HEK293T (cell line): ENCODE measurements around the gene AMOT.
A peak's percentile ranks its signal among the peaks of the same experiment; 100 is the strongest.

Experiments used
- CTCF ChIA-PET: fragments of 350-600 bp; formaldehyde crosslinking; extraction: SDS; loops from one replicate; lab custom pipeline; 2021; ENCODE audit warnings: antibody characterized with exemption, inconsistent platforms; lab: Yijun Ruan, JAX
- POLR2A ChIA-PET: fragments of 350-600 bp; formaldehyde crosslinking; extraction: SDS; loops from one replicate; lab custom pipeline; 2020; ENCODE audit warnings: antibody characterized with exemption, inconsistent platforms; lab: Yijun Ruan, JAX
- DNase-seq: peaks from one replicate; pipeline ENCODE4 v3.0.0; 2012; ENCODE audit warnings: mixed read lengths; ENCODE audit errors: extremely low spot score
- ARNT ChIP-seq: fragments of 450-650 bp; IDR thresholded peaks from 2 replicates; pipeline ENCODE4 v1.6.1; 2017; ENCODE audit warnings: mild to moderate bottlenecking
- BHLHE40 ChIP-seq: fragments of 450-650 bp; IDR thresholded peaks from 2 replicates; pipeline ENCODE4 v1.6.1; 2016; ENCODE audit warnings: mild to moderate bottlenecking, moderate library complexity, borderline replicate concordance
- CTBP1 ChIP-seq: fragments of 450-650 bp; IDR thresholded peaks from 2 replicates; pipeline ENCODE4 v1.6.1; 2016; ENCODE audit warnings: borderline replicate concordance
- ELF4 ChIP-seq: fragments of 450-650 bp; IDR thresholded peaks from 2 replicates; pipeline ENCODE4 v1.6.1; 2017; ENCODE audit warnings: antibody characterized with exemption
- FOXA1 ChIP-seq: fragments of 450-650 bp; IDR thresholded peaks from 2 replicates; pipeline ENCODE4 v1.6.1; 2016; ENCODE audit warnings: mild to moderate bottlenecking
- FOXK2 ChIP-seq: fragments of 450-650 bp; IDR thresholded peaks from 2 replicates; pipeline ENCODE4 v1.6.1; 2016; ENCODE audit warnings: mild to moderate bottlenecking
- FOXM1 ChIP-seq: fragments of 450-650 bp; IDR thresholded peaks from 2 replicates; pipeline ENCODE4 v1.6.1; 2017; ENCODE audit warnings: mild to moderate bottlenecking, borderline replicate concordance
- HDGF ChIP-seq: fragments of 450-650 bp; IDR thresholded peaks from 2 replicates; pipeline ENCODE4 v1.6.1; 2017; ENCODE audit warnings: antibody characterized with exemption, borderline replicate concordance
- L3MBTL2 ChIP-seq: fragments of 450-650 bp; conservative IDR thresholded peaks from 2 replicates; pipeline ENCODE4 v1.6.1; 2016; ENCODE audit warnings: mild to moderate bottlenecking
- LEF1 ChIP-seq: fragments of 450-650 bp; IDR thresholded peaks from 2 replicates; pipeline ENCODE4 v1.6.1; 2017; ENCODE audit warnings: mild to moderate bottlenecking, borderline replicate concordance
- NFRKB ChIP-seq: fragments of 450-650 bp; IDR thresholded peaks from 2 replicates; pipeline ENCODE4 v1.6.1; 2016; ENCODE audit warnings: mild to moderate bottlenecking, moderate library complexity
- SP1 ChIP-seq: fragments of 450-650 bp; IDR thresholded peaks from 2 replicates; pipeline ENCODE4 v1.6.1; 2017
- SUZ12 ChIP-seq: fragments of 450-650 bp; IDR thresholded peaks from 2 replicates; pipeline ENCODE4 v1.6.1; 2016; ENCODE audit warnings: mild to moderate bottlenecking
- TARDBP ChIP-seq: fragments of 450-650 bp; IDR thresholded peaks from 2 replicates; pipeline ENCODE4 v1.6.1; 2016
- ZNF384 ChIP-seq: fragments of 450-650 bp; IDR thresholded peaks from 2 replicates; pipeline ENCODE4 v1.6.1; 2016
- TF ChIP-seq, protein P1 (sequence below): fragments of 450-650 bp; IDR thresholded peaks from 2 replicates; pipeline ENCODE4 v1.6.1; 2016

The AMOT gene

DNA sequence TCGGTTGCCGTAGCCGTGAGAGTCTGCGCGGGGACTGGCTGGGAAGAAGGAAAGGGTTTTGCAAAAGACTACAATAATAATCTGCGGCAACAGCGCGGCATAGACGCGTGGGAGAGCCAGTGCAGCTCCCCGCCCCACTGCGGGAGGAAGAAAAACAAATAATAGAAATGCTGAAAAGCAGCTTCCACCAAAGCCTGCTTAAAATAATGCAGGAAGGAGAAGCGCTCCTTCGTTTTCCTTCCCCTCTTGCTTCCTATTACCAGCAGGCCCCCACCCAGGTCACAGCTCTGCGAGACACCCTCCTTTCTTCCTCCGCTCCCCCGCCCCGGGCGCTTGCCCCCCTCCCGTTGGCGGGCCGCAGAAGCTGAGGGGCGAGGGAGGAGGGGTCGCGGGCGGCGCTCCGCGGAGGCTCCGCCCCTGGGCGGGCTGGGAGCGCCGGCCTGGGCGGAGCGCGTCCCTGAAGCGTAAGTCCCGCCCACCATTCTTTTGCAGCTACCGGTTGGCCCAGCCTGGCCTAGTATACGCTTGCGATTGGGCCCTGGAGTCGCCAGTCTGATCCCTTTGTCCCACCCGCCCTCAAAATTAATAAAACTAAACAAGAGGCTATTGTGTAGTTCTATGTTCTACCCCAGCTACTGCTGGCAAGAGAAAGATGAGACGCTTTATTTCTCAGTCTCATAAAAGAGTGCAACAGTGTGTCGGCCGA lies 636 bp upstream of the AMOT start:
- ChIA-PET CTCF (interaction anchor here (1.2 kb wide), 1 partner anchor 10 kb away, joined by 4 read pairs; no protein-coding TSS in a partner anchor), POLR2A (interaction anchor here (0.6 to 6.4 kb wide), 10 partner anchors 9 to 1822 kb away, joined by 3 to 52 read pairs (median 5); no protein-coding TSS in a partner anchor)
- TF ChIP-seq NFRKB: no peak
- peak; percentile 71; the same call in 1 of the 2 replicates for TF ChIP-seq FOXM1
- TF ChIP-seq SP1: no peak
- TF ChIP-seq L3MBTL2: no peak
- TF ChIP-seq ZNF384: no peak
- peak; percentile 50; the same call in 1 of the 2 replicates for TF ChIP-seq TARDBP
- TF ChIP-seq, protein P1, sequence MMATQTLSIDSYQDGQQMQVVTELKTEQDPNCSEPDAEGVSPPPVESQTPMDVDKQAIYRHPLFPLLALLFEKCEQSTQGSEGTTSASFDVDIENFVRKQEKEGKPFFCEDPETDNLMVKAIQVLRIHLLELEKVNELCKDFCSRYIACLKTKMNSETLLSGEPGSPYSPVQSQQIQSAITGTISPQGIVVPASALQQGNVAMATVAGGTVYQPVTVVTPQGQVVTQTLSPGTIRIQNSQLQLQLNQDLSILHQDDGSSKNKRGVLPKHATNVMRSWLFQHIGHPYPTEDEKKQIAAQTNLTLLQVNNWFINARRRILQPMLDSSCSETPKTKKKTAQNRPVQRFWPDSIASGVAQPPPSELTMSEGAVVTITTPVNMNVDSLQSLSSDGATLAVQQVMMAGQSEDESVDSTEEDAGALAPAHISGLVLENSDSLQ: peak; percentile 98
- TF ChIP-seq BHLHE40: no peak
- peak; percentile 96 for DNase-seq

DNA sequence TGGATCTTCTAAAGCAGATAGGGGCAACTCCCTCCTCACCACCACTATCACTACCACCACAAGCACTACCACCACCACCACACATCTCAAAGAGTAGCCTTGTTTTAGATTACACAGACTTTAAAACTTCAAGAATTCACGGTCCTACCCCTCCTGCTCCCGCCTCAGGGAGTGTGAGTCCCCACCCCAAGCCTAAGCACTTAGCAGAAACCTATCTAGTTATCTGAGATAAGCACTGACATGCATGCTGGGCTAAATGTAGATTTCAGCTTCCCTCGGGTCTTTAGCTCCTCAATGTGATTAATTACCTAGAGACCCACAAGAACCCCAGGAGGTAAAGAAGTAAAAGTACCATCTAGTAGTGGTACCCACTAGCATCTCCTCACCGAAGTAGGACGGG lies 775 bp downstream of the AMOT start:
- POLR2A ChIA-PET: interaction anchor here (6.4 kb wide), 1 partner anchor 11 kb away, joined by 52 read pairs; no protein-coding TSS in a partner anchor
- TF ChIP-seq ARNT: no peak
- TF ChIP-seq BHLHE40: no peak
- TF ChIP-seq ZNF384: no peak
- TF ChIP-seq SUZ12: no peak
- no peak for TF ChIP-seq LEF1
- no peak for TF ChIP-seq L3MBTL2
- TF ChIP-seq, protein P1: no peak

DNA sequence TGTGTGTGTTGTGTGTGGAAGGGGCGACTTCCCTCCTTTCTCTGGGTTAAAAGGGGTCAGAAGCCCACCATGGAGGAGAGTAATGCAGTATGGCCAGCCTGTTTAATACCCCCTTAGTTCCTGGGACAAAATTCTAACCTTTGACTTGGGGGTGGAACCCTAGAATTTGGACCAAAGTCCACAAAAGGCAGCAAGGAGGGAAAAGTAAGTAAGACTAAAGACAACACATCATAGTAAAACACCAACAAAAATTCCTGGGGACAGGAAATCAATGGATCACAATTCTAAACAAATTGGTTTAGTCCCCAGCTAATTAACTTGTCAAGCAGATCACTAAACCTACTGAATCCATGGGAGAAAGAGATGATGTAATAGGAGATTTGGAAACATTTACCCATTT lies 3.1 kb downstream of the AMOT start:
- DNase-seq: no peak
- TF ChIP-seq, protein P1: no peak; the same call in 1 of the 2 replicates
- no peak for TF ChIP-seq FOXM1
- no peak for TF ChIP-seq LEF1
- TF ChIP-seq L3MBTL2: no peak
- TF ChIP-seq FOXK2: no peak
- TF ChIP-seq FOXA1: no peak
- no peak for TF ChIP-seq ARNT
- TF ChIP-seq HDGF: no peak
- ChIA-PET POLR2A (interaction anchor here (6.4 kb wide), 1 partner anchor 14 kb away, joined by 52 read pairs; no protein-coding TSS in a partner anchor), CTCF (no interaction called here)

More for the DNA sequence above, 775 bp downstream of the AMOT start:
- CTCF ChIA-PET: no interaction called here
- no peak for DNase-seq

DNA sequence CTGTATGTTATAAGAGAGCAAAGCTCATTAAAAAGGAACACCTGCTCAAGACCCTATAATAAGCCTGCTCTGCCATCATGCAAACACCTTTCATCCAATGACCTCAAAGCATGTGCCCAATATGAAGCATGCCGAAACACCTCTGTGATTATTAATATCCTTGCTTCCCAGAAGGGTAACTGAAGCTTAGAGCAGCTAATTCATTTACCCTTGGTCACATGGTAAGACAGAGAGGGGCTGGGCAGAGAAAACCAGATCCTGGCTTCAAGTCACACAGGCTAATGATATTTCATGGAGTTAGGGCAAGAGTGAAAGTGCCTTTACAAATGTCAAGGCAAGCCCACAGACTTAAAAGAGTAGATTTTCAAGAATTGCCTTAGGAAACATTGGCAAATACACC lies 5.6 kb downstream of the AMOT start:
- POLR2A ChIA-PET: interaction anchor here (0.9 kb wide), 1 partner anchor 11 kb away, joined by 3 read pairs; no protein-coding TSS in a partner anchor
- DNase-seq: no peak
- CTCF ChIA-PET: interaction anchor here (0.7 kb wide), 1 partner anchor 35 kb away, joined by 3 read pairs; no protein-coding TSS in a partner anchor
- TF ChIP-seq SUZ12 (no peak), FOXA1 (no peak), FOXK2 (no peak), SP1 (no peak)

DNA sequence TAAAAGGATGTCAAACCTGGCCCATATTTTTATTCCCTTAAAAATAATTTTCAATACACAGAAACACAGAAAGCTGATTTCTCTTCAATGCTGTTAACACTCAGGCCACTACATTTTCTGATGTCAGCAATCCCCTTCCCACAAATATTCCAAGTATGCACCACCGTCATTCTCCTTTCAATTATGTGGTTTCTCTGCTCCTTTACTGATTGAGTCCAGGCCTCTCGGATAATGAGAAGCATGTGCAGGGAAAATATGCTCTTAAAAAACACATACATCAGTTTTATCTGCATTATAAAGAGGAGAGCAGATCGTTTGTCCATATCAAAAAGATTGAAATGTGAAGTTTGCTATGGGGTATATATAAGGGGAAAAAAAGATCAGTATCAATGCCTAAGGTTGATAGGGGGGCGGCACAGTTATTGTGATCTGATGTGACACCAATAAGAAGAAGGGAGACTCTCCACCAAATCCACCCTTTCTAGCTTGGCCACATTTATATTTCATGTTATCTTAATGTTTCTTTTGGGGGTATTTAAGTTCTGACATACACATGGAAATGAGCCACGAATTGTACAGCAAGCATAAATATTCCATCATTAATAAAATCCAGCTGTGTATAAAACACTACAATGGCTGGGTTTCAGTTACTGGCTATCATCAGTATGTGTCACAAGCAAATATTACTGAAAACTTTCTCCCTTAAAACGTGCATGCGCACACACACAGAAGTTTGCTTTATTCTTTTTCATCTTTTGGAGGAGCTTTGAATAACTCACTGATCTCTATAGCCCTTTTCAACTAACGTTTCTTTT lies 6.4 kb downstream of the AMOT start:
- no peak for TF ChIP-seq TARDBP
- no peak for TF ChIP-seq BHLHE40
- TF ChIP-seq NFRKB: no peak
- TF ChIP-seq SP1: no peak
- TF ChIP-seq FOXM1: no peak
- no peak for TF ChIP-seq CTBP1
- TF ChIP-seq, protein P1: no peak
- TF ChIP-seq ELF4: no peak
- no peak for TF ChIP-seq L3MBTL2
- no peak for TF ChIP-seq ZNF384
- no peak for TF ChIP-seq HDGF
- TF ChIP-seq ARNT: no peak
- TF ChIP-seq FOXK2: no peak
- POLR2A ChIA-PET: interaction anchor here (0.9 kb wide), 1 partner anchor 11 kb away, joined by 3 read pairs; no protein-coding TSS in a partner anchor
- CTCF ChIA-PET: interaction anchor here (0.7 kb wide), 2 partner anchors 34 to 407 kb away, joined by 3 read pairs; no protein-coding TSS in a partner anchor
- DNase-seq: no peak
